Medulla oblongata (tissue), 1 donor: ENCODE results near the gene SSBP3.

Experiments
- DNase-seq: peaks from one replicate; pipeline ENCODE4 v3.0.0-alpha.2; 2015; ENCODE audit errors: extremely low spot score

SSBP3 gene

GRCh38 chr1:54284781-54285529 lies 121.2 kb downstream of the SSBP3 start:
- DNase-seq = no peak

DNA sequence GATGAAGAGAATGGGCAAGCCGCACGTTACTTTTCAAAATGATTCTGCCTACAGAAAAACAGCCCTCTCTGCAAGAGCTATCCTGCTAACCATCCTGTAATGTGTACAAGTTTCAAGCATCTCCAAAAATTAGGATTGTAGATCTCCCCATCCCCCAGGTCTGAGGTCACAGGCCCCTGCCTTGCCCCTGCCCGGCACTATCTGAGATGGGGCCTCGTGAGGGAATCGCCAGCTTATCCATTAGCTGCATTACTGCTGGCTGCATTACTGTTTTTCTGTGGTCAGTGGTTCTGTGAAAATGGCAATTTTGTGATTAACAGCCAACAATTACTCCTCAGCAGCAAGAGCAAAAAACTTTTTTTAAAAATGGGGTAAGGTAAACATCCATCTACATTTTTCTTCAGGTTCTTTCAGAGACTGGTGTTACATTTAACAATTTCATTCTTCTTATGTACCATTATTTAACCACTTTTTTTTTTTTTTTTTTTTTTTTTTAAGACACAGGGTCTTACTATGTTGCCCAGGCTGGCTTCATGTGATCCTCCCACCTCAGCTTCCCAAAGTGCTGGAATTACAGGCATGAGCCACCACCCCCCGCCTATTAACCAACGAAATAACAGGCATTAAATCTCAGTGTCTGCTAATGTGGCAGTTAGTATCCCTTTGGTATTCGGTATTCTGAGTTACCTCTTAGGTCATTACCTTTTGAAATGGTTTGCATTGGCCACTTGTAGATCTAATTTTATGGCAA lies 122.4 kb downstream of the SSBP3 start:
- DNase-seq = no peak

GRCh38 chr1:54282101-54282847 lies 123.9 kb downstream of the SSBP3 start:
- DNase-seq = no peak

- no peak for DNase-seq
Measured at GRCh38 chr1:54280651-54281050, 125.5 kb downstream of the SSBP3 start.

GRCh38 chr1:54279457-54279856 lies 126.7 kb downstream of the SSBP3 start:
- DNase-seq = no peak

GRCh38 chr1:54278941-54279422 lies 127.2 kb downstream of the SSBP3 start:
- DNase-seq = no peak

DNA sequence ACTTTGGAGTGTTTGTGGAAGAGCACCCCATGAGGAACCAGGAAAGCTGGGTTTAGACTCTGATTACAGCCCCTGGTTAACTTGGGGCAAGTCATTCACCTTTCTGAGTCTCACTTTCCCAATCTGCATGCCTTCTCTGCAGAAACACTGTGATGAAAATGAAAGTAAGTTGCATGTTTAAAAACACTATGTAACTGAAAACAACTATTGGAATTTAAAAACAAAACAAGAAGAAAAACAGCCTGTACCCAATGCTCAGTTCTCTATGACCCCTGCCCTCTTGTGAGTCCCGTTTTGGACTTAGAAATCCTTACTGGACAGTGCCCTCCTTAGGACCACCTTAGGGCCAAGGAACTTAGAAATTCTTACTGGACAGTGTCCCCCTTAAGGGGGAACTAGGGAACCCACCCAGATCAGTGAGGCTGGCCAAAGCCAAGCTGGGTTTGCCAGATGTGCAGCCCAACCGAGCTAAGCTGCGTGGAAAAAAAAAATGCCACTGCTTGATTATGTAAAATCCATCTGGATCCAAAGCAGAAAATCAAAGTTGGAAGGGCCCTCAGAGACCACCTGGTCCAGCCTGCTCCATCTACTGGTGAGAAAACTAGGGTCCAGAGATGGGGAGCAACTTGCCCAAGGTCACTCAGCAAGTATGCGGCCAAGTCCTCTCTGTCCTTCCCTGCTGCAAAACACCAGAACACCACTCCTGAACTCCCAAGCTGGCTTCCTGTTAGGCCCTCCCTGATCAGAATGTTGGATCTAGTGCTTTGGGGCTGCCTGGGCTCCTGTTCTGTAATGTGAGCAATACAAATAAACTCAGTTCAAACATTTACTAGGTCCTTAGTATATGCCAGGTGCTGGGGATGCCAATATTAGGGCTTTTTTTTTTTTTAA lies 128.5 kb downstream of the SSBP3 start:
- DNase-seq = no peak

- DNase-seq = no peak
Measured at GRCh38 chr1:54276617-54277450, 129.4 kb downstream of the SSBP3 start.

GRCh38 chr1:54275349-54275748 lies 130.8 kb downstream of the SSBP3 start:
- peak; percentile 63 for DNase-seq

DNA sequence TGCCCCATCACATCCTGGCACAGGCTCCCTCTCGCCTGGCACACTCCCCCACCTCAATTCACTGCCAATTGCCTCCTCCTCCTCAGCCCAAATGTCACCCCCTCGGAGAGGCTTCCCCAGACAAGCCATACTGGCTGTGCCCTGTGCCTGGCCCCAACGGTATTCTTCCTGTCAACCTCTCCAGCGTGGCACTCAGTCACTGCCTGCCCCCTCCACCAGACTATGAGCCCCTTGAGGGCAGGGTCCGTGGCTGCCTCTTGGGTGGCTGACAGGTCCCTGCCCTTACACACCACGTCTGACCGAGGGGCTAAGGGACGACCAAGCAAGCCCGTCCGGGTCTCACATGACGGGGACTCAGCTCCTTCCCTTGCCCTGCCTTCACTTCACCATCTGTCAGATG lies 131.3 kb downstream of the SSBP3 start:
- DNase-seq = no peak

DNA sequence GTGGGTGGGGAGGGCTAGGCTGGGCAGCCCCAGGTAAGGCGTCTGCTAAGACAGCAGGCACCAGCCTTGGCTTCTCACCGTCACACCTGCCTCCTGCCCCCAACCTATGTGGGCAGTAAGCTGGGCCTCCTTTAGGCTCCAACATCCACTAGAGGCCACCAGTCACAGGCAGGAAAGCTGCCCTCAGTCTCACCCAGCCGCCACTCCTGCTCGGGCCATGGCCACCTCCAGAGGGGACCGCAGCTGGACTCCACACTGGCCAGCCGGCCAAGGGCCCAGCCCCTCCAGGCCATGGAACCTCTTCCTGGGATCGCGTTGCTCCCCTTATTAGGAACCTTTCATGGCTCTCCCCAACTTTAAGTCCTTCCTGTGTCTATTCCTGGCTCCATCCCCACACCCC lies 131.7 kb downstream of the SSBP3 start:
- DNase-seq = no peak

DNA sequence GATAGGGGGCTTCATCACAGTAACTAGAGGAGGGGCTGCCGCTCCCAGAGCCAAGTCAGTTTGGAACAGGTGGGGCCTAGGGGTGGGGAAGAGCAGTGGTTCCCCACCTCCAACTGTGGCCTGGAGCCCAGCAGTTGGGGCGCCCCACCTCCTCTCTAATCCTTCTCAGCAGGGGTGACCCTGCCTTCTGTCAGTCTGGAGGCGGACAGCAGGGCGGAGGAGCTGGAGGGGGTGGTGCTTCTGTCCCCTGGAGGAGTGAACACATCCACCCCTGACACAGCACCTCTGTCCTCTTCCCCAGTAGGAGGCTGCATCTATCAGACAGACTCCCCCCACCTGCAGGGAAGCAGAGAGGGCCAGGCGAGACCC lies 132.4 kb downstream of the SSBP3 start:
- DNase-seq = peak; percentile 44

DNA sequence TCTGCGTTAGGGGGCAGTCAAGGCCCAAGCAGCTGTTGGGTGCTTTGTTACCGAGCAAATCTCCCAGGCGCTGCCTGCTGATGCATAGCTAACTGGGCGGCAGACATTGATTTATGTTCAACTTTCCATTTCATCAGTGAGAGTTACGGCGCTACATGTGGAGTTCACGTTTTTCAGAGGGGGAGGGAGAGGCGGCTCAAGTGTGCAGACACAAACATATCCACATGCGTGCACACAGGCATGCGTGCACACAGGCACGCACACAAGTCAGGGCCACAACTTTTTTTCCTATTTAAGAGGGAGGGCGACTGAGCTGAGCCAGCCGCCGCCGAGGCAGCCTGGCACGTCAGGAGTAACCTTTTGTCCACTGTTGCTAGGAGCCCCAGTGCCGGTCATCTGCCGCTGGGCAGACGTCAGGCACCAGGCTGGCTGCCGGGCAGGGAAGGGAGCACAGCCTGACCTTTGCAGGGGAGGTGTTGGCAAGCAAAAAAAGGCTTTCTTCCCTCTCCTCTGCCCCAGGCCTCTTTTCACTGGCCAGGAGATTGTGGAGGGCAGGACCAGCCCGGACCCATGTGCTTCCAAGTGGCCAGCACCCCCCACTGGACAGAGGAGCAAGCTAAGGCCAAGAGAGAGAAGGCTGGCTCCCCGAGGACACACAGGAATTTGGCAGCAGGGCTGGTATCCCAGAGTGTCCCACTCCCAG lies 133.0 kb downstream of the SSBP3 start:
- DNase-seq = peak; percentile 92

DNA sequence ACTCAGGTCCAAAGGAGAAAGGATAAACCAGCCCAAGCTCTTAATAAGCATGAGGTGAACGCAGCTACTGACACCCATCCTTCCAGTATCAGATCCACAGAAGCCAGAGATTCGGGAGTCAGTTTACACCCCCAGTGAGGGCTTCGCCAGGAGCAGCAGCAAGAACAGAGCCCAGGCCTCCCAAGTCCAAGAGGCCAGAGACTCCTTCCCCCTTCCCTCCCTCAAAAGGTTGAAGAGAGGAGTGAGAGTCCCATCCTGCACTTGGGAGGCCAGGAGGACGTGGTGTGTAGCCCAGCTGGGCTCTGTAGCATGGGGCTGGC lies 133.5 kb downstream of the SSBP3 start:
- no peak for DNase-seq

- DNase-seq = no peak
Measured at GRCh38 chr1:54272134-54272533, 134.1 kb downstream of the SSBP3 start.

DNA sequence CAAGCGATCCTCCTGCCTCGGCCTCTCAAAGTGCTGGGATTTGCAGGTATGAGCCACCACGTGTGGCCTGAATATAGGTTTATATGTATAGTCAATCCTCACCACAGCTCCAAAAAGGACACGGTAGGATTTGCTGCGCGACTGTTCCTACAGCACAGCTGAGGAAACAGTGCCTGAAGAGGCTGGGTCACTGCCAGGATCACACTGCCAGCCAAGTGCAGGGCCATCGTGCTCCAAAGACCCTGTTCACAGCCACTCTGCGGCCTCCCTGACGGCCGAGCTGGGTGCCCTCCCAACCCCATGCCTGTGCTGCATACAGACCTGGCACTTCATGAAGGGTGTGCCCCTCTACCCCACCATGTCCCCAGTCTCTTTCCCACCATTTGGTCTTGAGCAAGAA lies 134.9 kb downstream of the SSBP3 start:
- no peak for DNase-seq

GRCh38 chr1:54270543-54270942 lies 135.7 kb downstream of the SSBP3 start:
- no peak for DNase-seq

DNA sequence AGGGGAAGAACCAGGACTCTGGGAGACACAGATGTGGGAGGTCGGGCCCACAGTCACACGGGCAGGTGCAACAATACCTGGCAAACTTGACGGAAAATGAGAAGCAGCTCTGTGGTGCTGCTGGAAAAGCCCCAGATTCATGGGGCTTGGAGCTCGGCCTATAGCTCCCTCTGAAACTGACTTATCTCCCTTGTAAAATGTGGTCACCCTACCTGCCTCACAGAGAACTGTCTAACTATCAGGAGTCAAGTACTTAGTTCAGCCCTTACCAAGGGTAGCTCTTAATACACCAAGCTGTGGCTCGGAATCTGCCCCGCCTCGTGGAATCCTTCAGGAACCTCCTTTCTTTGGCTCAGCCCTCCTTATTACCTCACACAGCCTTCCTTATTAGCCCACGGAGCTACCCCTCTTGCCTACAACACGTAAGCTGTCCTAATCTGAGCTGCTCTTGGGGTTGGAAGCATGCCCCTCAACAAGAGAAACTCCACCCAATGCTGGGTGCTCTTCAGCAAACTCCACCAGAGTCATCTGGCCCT lies 137.4 kb downstream of the SSBP3 start:
- no peak for DNase-seq

- DNase-seq = no peak
Measured at GRCh38 chr1:54267815-54268761, 138.1 kb downstream of the SSBP3 start.
